ENCODE measurements around the gene ZNF646.

DNA sequence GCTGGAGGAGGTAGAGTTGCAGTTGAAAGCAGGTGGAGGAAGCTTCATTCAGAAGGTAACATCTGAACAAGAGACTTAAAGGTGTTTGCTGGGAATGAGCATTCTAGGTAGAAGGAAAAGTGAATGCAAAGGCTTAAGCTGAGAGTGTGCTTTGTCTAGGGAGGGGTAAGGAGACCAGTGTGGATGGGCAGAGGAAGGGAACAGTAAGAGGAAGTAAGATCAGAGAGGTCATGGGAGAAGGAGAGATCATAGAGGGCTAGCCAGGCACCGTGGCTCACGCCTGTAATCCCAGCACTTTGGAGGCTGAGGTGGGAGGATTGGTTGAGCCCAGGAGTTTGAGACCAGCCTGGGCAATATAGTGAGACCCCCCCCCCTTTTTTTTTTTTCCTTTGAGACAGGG, 37.5 kb upstream of the ZNF646 start:
- TF ChIP-seq CTCF (IDR thresholded peaks at IDR 0.05) (no peak), POLR2A (IDR thresholded peaks at IDR 0.05) (no peak)
